OCI-LY1 (cell line): ENCODE data around the gene RNF141.

Source experiments
- H2AFZ ChIP-seq: fragments of 200-600 bp; sonication (generic), shearing (Covaris generic); 2 replicates; pipeline ENCODE4 v1.6.0; 2014; ENCODE audit warnings: antibody characterized with exemption, mild to moderate bottlenecking, low read length
- H3F3A ChIP-seq: fragments of 200-600 bp; sonication (generic), shearing (Covaris generic); 2 replicates; pipeline ENCODE4 v1.6.0; 2014; ENCODE audit warnings: mild to moderate bottlenecking, antibody characterized with exemption, low read length, moderate library complexity; ENCODE audit not compliant: insufficient read depth
- H3K27ac ChIP-seq: fragments of 200-600 bp; sonication (generic); 2 replicates; pipeline ENCODE4 v1.5.1; 2014; ENCODE audit warnings: low read length, mixed run types, mild to moderate bottlenecking, low read depth; ENCODE audit not compliant: poor library complexity, severe bottlenecking
- H3K27me3 ChIP-seq: fragments of 200-600 bp; sonication (generic); 2 replicates; pipeline ENCODE4 v1.6.0; 2014; ENCODE audit warnings: antibody characterized with exemption, mild to moderate bottlenecking, low read length, moderate library complexity; ENCODE audit not compliant: insufficient read depth
- H3K36me3 ChIP-seq: fragments of 200-600 bp; sonication (generic); 2 replicates; pipeline ENCODE4 v1.6.1; 2014; ENCODE audit warnings: mild to moderate bottlenecking, antibody characterized with exemption, low read length, moderate library complexity, mixed read lengths; ENCODE audit not compliant: insufficient read depth
- H3K4me1 ChIP-seq: fragments of 200-600 bp; sonication (generic); 2 replicates; pipeline ENCODE4 v1.5.1; 2014; ENCODE audit warnings: mild to moderate bottlenecking, low read length, moderate library complexity; ENCODE audit not compliant: insufficient read depth, severe bottlenecking
- H3K4me2 ChIP-seq: fragments of 200-600 bp; sonication (generic), shearing (Covaris generic); 2 replicates; pipeline ENCODE4 v1.6.1; 2014; ENCODE audit warnings: low read length
- H3K4me3 ChIP-seq: fragments of 200-600 bp; sonication (generic); 2 replicates; pipeline ENCODE4 v1.5.1; 2014; ENCODE audit warnings: low read length, low read depth, mild to moderate bottlenecking, mixed read lengths; ENCODE audit not compliant: poor library complexity, severe bottlenecking
- H3K79me2 ChIP-seq: fragments of 200-600 bp; shearing (Covaris generic); 2 replicates; pipeline ENCODE4 v1.6.1; 2016; ENCODE audit warnings: mixed run types, low read length, mixed read lengths; ENCODE audit not compliant: insufficient read depth
- H3K9ac ChIP-seq: fragments of 200-600 bp; sonication (generic), shearing (Covaris generic); 2 replicates; pipeline ENCODE4 v1.6.1; 2014; ENCODE audit warnings: mild to moderate bottlenecking, low read length, mixed read lengths
- H3K9me2 ChIP-seq: fragments of 200-600 bp; sonication (generic), shearing (Covaris generic); 2 replicates; pipeline ENCODE4 v1.6.1; 2014; ENCODE audit warnings: low read depth, mild to moderate bottlenecking, low read length, mixed read lengths
- H3K9me3 ChIP-seq: fragments of 200-600 bp; shearing (Covaris generic); 2 replicates; pipeline ENCODE4 v1.6.1; 2014; ENCODE audit warnings: low read length, mixed read lengths
- H4K20me1 ChIP-seq: fragments of 200-600 bp; sonication (generic), shearing (Covaris generic); 2 replicates; pipeline ENCODE4 v1.6.0; 2016; ENCODE audit warnings: mild to moderate bottlenecking, low read length; ENCODE audit not compliant: insufficient read depth
- EZH2 ChIP-seq: fragments of 200-600 bp; sonication (generic), shearing (Covaris generic); IDR thresholded peaks from 2 replicates; pipeline ENCODE4 v1.8.0; 2017; ENCODE audit warnings: borderline replicate concordance, mixed run types, mild to moderate bottlenecking, antibody characterized with exemption, low read length, moderate library complexity, mixed read lengths
- TF ChIP-seq, protein P1 (sequence below): fragments of 200-600 bp; sonication (generic), shearing (Covaris generic); IDR thresholded peaks from 2 replicates; pipeline ENCODE4 v1.5.1; 2017; ENCODE audit warnings: mild to moderate bottlenecking, antibody characterized with exemption, low read length, moderate library complexity, mixed read lengths

RNF141 gene

DNA sequence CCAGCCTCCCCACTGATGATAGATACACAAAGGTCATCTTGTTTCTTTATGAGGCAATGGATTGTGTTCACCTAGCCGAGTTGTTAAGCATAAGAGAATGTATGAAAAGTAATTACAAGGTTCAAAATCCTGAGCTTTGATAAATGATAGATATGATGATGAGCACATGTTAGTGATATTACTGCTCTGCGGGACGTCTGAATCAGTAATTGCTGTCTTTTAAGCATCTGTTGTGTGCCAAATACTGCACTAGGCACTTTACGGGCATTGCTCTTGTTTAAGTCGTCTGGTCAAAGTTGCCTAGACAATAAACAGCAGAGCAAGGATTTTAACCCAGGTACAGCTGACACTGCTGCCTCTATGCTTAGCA lies 559 bp upstream of the RNF141 start:
- Histone ChIP-seq H3K79me2 (no peaks in the 10 kb centered on the region), H3K4me2 (peak overlapping the region; percentile 85), H3K9me3 (peaks cover 19% of the 10 kb centered on the region), H2AFZ (peak overlapping the region; percentile 36), H3K9ac (peak overlapping the region; percentile 33; the same call in 1 of the 2 replicates), H3K4me1 (peaks cover 15% of the 10 kb centered on the region), H3K4me3 (peak overlapping the region; percentile 74), H3K27ac (no peak overlapping the region), H3K9me2 (no peaks in the 10 kb centered on the region), H3F3A (no peaks in the 10 kb centered on the region), H3K27me3 (no peaks in the 10 kb centered on the region), H3K36me3 (no peaks in the 10 kb centered on the region), H4K20me1 (no peaks in the 10 kb centered on the region)
- TF ChIP-seq, protein P1, sequence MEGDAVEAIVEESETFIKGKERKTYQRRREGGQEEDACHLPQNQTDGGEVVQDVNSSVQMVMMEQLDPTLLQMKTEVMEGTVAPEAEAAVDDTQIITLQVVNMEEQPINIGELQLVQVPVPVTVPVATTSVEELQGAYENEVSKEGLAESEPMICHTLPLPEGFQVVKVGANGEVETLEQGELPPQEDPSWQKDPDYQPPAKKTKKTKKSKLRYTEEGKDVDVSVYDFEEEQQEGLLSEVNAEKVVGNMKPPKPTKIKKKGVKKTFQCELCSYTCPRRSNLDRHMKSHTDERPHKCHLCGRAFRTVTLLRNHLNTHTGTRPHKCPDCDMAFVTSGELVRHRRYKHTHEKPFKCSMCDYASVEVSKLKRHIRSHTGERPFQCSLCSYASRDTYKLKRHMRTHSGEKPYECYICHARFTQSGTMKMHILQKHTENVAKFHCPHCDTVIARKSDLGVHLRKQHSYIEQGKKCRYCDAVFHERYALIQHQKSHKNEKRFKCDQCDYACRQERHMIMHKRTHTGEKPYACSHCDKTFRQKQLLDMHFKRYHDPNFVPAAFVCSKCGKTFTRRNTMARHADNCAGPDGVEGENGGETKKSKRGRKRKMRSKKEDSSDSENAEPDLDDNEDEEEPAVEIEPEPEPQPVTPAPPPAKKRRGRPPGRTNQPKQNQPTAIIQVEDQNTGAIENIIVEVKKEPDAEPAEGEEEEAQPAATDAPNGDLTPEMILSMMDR = no peak
- TF ChIP-seq EZH2 = no peak

DNA sequence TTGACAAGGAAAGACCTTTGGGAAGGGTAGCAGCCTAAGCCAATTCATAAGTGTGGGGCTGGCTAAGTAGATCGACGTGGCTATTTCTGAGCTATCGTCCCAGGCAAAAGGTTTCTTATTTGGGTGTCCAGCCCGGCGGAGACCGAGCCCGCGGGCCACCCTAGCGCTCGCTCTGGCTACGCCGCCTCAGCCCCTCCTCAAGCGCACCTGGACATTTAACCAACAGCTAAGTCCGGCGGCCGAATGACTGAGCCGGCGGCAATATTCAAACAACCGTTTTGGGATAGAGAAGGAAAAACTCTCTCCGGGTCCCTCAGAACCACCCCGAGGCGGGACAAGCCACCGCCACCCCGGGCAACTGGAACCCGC lies 457 bp downstream of the RNF141 start:
- H2AFZ ChIP-seq = no peak overlapping the region
- H3F3A ChIP-seq = no peaks in the 10 kb centered on the region
- H3K4me3 ChIP-seq = peak overlapping the region; percentile 74
- peaks cover 15% of the 10 kb centered on the region for H3K4me1 ChIP-seq
- no peak overlapping the region for H3K27ac ChIP-seq
- peak overlapping the region; percentile 85 for H3K4me2 ChIP-seq
- no peaks in the 10 kb centered on the region for H3K9me2 ChIP-seq
- H3K36me3 ChIP-seq = no peaks in the 10 kb centered on the region
- H3K27me3 ChIP-seq = no peaks in the 10 kb centered on the region
- H3K9me3 ChIP-seq = peaks cover 19% of the 10 kb centered on the region
- peak overlapping the region; percentile 71 for H3K9ac ChIP-seq
- TF ChIP-seq, protein P1 = no peak
- no peak for TF ChIP-seq EZH2
- H3K79me2 ChIP-seq = no peaks in the 10 kb centered on the region
- H4K20me1 ChIP-seq = no peaks in the 10 kb centered on the region

DNA sequence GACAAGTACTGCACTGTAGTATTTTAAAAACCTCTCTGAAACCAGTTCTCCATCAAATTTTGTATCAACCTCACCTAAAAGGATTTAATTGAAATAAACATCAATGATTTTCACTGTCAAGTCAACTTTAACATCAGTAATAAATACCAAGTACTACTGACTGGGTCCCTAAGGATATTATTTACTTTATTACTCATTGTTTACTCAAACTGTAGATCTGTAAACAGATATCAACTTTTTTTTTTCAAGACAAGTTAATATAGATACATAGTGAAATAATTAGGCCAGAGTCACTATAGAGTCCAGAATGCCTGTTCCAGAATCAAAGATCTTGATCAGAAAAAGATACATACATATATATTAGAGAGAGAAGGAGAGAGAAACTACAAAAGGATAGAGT lies 1.6 kb downstream of the RNF141 start:
- H3K27ac ChIP-seq = no peak overlapping the region
- no peak overlapping the region for H3K9ac ChIP-seq
- no peaks in the 10 kb centered on the region for H3K79me2 ChIP-seq
- H3K4me1 ChIP-seq = peaks cover 15% of the 10 kb centered on the region
- H3K27me3 ChIP-seq = no peaks in the 10 kb centered on the region
- no peak for TF ChIP-seq EZH2
- TF ChIP-seq, protein P1 = no peak
- H3K9me2 ChIP-seq = no peaks in the 10 kb centered on the region
- no peaks in the 10 kb centered on the region for H3K36me3 ChIP-seq
- H3F3A ChIP-seq = no peaks in the 10 kb centered on the region
- H3K4me2 ChIP-seq = no peak overlapping the region
- no peaks in the 10 kb centered on the region for H4K20me1 ChIP-seq
- H2AFZ ChIP-seq = no peak overlapping the region
- H3K9me3 ChIP-seq = peaks cover 13% of the 10 kb centered on the region; the same call in 1 of the 2 replicates
- H3K4me3 ChIP-seq = no peak overlapping the region
